Fibroblast of peridontal ligament (primary cell): ENCODE results near the gene OR6B1.
"Not testable (repeated sequence)": the region's sequence is repeated elsewhere in the genome, so short reads cannot be mapped to it uniquely, and the experiment has no call there.

Source experiments
- DNase-seq: peaks from one replicate; pipeline ENCODE4 v3.0.0-alpha.2; 2010; ENCODE audit errors: extremely low read depth

Gene OR6B1

GRCh38 chr7:144038887-144039286 is 38.8 kb downstream of the OR6B1 start:
- DNase-seq = no peak

- no peak for DNase-seq
Observed at GRCh38 chr7:144048648-144049047, 48.5 kb downstream of the OR6B1 start, which contains the start of gene OR2A5. Gene OR2A5 (plus strand): TSS chr7:144048948. CDS start chr7:144050402, 1,454 bp downstream.

- no peak for DNase-seq
Observed at GRCh38 chr7:144049491-144049890, 49.4 kb downstream of the OR6B1 start.

- DNase-seq = no peak
Observed at GRCh38 chr7:144050093-144050492, 50.0 kb downstream of the OR6B1 start.

- DNase-seq = not testable (repeated sequence)
Observed at GRCh38 chr7:144050884-144051283, 50.8 kb downstream of the OR6B1 start.

GRCh38 chr7:144057954-144058353 is 57.8 kb downstream of the OR6B1 start:
- DNase-seq = no peak
